ENCODE data around the gene DOCK4.
"Not testable (repeated sequence)": the region's sequence is repeated elsewhere in the genome, so short reads cannot be mapped to it uniquely, and the experiment has no call there.

The DOCK4 gene

DNA sequence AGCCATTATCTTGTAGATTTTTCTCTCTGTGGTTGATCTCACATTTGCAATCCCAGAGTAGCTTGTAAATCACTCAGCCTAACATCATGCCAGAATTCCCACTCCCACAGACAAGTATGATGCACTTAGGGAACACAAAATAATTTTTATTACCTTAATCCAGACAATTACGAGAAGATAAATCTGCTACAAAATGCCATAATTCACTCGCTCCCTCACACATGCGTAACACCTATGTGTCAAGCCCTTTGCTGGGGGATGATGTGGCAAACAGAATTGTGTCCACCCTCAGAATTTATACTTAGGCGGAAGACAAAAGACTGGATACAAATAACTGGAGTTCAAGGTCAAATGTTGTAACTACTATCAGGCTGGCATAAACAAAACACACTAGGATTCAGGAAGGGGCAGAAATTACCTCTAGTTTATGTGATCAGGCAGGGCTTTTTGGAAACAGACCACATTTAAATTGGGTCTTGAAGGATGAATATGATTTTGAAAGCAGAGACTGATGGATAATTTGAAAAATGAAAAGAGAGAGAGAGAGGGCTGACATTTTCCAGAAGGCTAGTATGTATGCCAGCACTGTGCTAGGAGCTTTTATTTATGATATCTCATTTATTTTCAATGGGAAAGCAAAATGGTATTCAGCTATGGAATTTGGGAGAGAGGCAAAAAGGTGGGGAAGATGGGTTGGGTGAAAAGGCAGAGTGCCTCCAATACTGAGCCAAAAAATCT is 69.8 kb downstream of the DOCK4 start:
- no peak for DNase-seq (ENCODE audit: low read depth)

DNA sequence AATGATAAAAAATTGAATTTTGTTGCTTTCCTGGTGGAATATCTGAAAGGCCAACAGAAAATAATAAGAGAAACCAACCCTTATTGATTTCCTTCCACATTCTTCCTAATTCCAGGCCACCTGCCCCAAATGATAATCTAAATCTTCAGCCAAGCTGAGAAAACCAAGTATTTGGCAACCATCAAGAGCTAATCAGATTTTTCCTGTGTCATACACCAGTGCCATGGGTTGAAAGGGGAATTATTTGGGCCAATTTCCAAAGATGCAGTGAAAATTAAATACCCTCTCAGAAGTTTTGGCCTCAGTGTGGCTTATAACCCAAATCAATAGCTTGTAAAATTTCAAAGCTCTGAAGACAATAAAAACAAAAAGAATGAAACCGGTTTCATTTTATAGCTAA is 70.4 kb downstream of the DOCK4 start:
- no peak for DNase-seq (ENCODE audit: low read depth)

DNA sequence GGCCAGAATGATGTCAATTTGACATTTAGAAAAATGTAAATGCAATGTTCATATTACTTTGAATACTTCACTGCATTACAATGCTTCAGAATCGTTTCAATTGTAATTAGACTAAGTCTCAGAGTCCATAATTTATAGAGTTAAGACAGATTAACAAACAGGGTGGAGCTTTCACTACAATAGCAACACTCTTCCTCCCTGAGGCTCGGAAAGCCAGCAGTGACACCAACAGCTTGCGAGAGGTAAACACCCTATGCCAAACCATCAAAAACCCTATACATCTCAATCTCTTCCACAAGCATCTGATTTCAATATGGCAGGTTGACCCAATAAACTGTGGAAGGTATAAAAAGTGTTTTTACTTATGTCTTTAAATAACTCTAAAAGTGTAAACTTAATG is 72.2 kb downstream of the DOCK4 start:
- no peak for DNase-seq (ENCODE audit: low read depth)

DNA sequence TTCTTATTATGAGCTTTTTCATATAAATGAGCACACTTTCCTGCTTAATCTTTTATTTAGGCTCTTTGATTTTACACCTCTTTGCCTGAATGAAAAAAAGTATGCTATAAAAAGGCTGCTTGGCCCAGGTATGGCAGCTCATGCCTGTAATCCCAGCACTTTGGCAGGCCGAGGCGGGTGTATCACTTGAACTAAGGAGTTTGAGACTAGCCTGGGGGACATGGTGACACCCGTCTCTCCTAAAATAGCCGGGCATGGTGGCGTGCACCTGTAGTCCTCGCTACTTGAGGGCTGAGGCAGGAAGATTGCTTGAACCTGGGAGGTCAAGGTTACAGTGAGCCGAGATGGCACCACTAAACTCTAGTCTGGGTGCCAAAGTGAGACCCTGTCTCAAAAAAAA is 72.9 kb downstream of the DOCK4 start:
- DNase-seq (ENCODE audit: low read depth) = no peak

DNA sequence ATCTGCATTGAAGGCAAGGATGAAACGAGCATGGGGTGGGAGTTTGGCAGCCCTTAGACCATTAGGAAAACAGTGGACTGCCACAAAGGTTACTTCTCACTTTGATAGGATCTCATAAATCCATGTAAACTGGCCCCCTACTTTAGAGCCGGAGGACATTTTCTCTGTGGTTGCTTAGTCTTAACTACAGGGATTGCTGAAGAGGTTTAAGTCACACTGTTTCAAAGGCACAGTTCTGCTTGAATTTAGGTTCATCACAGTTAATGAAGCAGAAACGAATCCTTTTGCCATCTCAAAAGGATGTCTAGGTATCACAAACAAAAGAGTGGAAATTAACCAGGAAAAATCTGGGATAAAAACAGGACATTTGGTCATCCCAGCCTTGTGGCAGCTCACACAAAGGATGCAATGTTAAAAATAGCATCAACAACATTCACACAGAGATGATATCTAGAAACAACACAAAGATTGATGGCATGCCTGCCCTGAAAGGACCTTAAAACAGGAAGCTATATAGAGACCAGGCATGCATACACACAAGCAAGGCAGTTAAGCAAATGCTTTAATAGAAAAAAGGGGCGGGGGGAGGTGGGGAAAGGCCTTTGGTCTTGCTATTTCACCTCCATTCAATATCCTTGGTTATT is 74.0 kb downstream of the DOCK4 start:
- no peak for DNase-seq (ENCODE audit: low read depth)

DNA sequence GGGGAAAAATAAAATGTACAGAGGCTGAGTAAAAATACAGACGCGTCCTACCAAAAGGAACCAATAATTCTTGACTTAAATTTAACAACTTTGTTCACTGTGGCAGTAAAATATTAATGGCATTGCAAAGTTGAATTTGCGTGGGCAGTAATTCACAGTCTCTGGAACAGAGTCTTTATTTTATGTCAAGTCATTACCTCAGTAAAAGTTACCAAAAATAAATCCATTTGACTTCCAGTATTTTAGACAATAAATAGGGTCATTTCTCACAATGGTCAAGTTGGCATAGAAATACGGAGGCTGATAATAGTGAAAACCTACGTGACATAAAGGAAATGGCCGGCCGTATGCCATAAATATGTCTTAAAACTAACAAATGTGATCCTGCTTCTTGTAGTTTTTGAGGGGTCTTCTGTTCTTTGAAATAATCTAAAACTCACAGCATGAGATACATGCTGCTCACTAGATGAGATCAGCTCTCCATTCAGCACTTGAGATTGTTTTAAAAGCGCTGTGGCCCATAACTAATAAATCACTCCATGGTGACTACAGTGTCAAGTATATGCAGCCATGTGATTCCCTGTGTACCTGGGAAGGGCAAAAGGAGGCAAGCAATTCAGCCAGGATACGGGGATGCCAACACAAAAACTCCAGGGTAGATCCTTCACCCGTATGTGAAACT is 75.3 kb downstream of the DOCK4 start:
- DNase-seq (ENCODE audit: low read depth) = no peak

DNA sequence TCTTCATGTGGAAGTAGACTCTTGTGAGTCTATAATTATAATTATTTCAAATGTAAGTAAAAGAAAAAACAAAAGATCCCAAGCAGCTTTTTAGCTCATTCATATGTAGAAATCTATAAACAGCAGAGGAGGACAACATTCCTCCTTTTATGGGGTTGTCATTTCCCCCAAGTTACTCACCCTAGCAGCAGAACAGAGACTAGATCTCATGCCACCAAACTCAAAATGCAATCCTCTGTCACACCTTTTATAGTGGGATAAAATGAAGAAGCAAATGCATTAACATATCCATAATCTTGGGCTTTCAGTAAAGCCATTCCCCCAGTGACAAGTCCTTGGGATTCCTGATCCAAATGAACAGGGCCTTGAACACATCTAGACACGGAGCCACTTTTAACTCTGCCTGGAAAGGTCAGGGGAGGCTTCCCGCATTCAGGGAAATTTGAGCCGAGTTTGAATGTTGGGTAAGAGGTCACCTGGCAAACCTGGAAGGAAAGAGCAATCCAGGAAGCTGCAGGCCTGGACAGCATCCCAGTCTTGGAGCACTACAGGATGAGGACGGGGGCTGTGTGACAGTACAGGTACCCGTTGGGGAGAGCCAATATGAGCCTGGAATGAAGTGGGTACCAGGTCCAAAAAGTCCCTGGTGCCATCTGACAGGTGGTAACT is 76.4 kb downstream of the DOCK4 start:
- DNase-seq (ENCODE audit: low read depth) = no peak

DNA sequence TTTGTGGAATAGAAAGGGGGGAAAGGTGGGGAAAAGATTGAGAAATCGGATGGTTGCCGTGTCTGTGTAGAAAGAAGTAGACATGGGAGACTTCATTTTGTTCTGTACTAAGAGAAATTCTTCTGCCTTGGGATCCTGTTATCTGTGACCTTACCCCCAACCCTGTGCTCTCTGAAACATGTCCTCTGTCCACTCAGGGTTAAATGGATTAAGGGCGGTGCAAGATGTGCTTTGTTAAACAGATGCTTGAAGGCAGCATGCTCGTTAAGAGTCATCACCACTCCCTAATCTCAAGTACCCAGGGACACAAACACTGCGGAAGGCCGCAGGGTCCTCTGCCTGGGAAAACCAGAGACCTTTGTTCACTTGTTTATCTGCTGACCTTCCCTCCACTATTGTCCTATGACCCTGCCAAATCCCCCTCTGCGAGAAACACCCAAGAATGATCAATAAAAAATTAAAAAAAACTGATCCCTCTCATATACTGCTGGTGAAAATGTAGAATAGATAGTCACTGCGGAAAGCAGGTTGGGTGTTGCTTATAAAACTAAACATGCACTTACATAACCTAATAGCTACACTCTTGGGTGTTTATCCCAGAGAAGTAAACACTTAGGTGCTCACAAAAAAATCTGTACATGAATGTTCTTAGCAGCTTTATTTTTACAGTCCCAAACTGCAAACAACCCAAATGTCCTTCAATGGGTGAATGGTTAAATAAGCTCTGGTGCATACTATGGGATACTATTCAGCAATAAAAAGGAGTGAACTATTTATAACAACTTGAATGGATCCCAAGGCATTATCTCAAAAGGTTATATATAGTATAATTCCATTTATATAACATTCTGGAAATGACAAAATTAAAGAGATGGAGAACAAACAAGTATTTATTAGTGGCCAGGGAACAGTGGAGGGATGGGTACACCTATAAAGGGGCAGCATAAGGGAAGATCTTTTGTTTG is 77.5 kb downstream of the DOCK4 start:
- DNase-seq (ENCODE audit: low read depth) = not testable (repeated sequence)

DNA sequence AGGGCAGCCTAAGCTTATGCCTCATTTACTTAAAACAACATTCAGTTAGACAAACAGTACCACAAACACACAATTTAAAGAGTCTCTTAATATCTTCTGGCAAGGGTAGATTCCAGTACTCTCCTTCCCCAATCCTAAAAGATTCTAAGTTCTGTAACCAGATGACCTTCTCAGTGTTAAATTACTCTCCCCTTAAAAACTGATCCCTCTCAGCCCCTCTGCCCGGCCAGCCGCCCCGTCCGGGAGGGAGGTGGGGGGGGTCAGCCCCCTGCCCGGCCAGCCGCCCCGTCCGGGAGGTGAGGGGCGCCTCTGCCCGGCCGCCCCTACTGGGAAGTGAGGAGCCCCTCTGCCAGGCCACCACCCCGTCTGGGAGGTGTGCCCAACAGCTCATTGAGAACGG is 78.2 kb downstream of the DOCK4 start:
- not testable (repeated sequence) for DNase-seq (ENCODE audit: low read depth)

DNA sequence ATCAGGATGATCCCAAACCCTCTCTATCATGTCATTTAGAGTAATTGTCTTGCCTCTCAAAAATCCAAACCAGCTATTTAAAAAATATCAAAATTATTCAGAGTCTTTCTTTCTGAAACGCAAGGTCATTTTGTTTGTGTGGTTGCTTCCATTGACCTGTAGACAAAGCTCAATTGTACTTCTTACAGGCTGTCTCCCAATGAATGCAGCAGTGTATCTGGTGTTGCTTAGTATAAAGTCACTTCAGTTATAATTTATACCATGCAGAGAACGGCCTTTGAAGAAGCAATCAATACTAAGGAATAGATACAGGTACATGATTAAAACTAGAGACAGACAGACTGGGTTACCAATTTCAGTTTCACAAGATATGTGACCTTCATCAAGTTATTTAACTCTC is 80.9 kb downstream of the DOCK4 start:
- no peak for DNase-seq (ENCODE audit: low read depth)

DNA sequence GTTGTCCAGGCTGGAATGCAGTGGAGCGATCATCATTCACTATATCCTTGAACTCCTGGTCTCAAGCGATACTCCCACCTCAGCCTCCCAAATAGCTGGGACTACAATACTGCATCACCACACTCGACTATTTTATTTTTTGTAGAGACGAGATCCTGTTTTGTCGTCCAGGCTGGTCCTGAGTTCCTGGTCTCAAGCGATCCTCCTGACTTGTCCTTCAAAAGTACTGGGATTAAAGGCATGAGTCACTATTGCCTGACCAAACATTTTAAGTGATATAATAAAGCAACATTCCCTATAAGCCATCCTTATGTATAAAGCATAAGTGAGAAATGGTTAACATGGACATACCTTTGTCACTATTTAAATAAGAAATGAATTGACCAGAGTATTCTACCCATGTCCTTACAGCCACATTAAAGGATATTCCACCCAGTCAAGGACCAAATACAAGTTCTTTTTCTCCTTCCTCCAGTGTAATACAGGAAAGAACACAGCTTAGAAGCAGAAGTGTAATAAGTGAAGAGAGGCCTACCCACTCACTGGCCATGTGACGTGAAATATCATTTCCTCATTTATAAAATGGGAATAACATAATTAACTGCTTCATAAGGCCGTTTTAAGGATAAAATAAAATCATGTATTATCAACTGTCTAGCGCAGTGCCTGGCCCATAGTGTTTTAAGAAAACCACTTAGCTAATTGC is 82.0 kb downstream of the DOCK4 start:
- no peak for DNase-seq (ENCODE audit: low read depth)

DNA sequence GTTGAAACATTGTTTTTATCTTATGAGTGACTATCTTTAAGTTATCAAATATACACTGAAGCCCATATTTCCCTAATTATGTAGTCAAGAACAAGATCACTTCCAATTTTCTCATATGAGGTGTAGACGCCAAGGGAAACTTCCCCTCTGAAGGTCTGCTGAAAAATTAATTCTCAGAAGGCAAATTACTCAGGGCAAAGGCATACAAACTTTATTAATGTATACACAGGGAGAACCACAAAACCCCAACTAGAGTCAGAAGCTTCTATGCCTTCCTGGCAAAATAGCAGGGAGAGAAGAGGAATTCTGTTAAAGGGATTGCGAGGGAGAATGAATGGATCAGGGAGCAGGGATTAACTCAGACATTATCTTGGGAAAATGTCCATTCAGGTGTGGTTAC is 83.4 kb downstream of the DOCK4 start:
- no peak for DNase-seq (ENCODE audit: low read depth)

DNA sequence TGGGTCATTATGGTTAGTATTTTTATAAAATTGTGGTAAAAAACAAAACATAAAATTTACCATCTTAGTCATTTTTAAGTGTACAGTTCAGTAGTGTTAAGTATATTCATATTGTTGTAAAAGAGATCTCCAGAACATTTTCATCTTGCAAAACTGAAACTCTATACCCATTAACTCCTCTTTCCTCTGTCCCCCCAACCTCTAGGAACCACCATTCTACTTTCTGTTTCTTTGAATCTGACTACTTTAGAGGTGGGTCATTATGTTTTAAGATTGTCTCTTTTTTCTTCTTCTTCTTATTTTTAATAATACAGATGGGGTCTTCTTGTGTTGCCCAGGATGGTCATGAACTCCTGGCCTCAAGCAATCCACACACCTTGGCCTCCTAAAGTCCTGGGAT is 84.1 kb downstream of the DOCK4 start:
- no peak for DNase-seq (ENCODE audit: low read depth)

DNA sequence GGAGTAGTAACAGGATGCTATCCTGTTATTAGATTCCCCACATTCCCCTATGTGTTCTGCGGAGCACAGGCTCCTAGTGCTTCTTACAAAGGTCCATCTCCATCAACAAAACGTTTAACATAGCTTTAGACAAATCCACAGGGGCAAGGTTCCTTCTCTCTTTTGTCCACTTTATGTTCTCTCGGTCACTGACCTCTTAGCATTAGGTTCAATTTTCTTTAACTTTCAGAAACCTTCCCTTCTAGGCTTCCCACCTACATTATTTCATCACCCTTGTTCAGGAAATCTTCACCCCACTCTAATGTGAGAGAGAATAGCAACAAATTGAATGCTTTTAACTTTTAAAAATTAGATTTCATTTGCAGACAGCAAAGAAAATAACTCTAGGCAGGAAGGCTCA is 84.9 kb downstream of the DOCK4 start:
- no peak for DNase-seq (ENCODE audit: low read depth)

DNA sequence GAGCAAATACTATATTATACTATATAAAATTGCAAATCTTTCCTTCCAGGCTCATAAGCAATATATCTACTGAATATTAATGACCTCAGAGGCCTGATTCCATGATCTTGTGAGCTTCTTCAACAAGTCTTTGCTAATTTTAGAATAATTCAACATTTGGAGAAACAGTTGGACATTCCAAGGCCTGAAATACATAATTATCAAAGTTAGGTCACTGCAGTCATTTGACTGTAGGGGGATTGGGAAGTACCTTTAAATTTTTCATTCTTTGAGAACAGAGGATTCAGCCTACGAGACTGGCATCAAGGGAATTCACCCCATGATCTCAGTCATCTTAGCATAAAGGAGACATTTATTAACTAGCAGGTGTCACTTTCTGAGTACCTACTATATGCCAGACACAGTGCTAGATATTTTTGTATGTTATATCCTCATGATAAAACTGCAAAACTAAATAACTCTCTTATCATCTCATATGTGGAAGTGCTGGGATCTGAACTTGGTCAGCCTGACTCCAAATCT is 85.4 kb downstream of the DOCK4 start:
- DNase-seq (ENCODE audit: low read depth) = no peak

DNA sequence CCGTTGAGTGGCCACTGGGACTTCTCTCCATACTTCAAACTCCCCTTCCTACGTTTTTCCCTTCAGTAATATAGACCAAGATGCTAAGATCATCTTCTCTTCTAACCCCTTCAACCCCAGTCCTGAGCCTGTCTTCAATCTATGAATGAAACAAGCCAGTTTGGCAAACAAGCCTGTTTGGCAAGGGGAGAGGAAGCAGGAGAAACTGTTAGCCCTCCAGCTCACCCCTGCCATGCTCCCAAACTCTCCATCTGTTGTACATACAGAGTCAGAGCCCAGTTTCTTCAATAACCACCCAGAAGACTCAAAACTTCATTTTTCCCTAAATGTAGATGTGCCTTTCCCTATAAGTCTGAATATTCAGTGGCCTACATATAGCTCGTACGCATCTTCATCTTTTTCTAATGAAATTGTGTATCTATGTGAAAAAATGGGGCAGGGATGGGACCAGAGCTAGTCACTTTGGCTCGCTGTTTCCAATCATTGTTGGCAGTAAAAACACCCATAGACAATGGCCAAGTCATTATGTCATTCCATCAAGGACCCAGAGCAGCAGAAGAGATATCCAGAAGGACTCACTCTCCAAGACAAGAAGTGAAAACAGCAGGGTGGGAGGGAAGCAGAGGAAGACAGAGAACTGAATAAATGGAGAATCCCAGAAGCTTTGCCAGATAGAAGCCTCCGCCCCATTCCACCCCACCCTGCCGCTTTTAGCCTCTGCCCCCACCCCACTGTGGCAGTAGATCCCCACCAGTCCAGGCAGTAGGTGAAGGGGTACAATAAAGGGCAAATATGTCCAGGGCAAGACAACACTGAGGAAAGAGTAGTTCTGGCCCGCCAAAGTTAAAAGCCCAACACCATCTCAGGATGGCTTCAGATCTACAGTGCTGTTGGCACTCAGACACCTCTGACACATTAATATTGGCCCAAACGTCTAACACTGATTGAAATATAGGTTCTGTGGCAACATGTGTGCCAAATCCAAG is 87.3 kb downstream of the DOCK4 start:
- no peak for DNase-seq (ENCODE audit: low read depth)

DNA sequence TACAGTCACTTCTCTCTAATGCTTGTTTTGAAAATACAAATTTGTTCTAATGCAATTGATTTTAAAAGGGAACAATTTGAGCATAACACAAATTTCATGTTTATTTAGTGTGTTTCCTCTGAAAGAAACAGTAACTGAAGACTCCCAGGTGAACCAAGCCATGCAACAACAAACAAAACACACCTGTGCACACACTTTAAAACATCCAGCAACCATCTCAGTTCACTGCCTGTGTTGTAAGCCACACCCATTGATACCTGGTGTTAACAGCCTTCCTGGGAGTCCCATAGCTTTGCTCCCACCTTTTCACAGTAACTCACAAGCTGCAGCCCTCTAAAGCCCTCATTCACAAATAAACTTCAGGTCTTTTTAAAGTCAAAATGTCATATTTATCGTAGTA is 89.3 kb downstream of the DOCK4 start:
- no peak for DNase-seq (ENCODE audit: low read depth)

DNA sequence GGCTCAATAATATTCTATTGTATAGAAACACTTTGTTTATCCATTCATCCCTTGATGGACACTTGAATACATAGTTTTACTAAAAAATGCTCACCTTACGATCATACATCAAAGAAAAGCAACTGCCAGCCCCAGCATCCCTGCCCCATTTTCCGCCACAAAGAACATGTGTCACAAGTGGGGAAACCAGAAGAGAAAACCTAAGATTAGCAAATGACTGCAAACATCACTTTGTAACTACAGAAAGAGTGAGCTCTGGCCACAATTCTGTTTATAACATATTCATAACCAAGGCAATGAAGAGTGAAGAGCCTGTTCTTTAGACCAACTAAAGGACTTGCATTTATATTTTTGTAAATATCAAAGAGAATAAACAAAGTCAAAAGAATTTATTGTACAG is 89.8 kb downstream of the DOCK4 start:
- no peak for DNase-seq (ENCODE audit: low read depth)

DNA sequence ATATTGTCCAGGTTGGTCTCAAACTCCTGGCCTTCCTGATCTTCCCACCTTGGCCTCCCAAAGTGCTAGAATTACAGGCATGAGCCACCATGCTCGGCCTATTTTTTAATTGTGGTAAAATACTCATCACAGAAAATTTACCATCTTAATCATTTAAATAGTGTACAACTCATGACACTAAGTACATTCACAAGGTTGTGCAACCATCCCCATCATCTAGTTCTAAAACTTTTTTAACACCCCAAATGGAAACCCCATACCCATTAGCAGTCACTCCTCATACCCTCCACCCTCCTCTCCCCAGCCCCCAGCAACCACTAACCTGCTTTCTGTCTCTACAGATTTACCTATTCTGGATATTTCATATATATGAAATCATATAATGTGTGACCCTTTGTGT is 90.3 kb downstream of the DOCK4 start:
- no peak for DNase-seq (ENCODE audit: low read depth)
